SHP77 treated with DMSO at 0.1 percent for 48 hours (cell line): ENCODE measurements around the gene TGM2.

ENCODE experiments used
- DNase-seq: peaks from one replicate; lab custom pipeline; 2025; lab: John Stamatoyannopoulos, UW

Gene TGM2

DNA sequence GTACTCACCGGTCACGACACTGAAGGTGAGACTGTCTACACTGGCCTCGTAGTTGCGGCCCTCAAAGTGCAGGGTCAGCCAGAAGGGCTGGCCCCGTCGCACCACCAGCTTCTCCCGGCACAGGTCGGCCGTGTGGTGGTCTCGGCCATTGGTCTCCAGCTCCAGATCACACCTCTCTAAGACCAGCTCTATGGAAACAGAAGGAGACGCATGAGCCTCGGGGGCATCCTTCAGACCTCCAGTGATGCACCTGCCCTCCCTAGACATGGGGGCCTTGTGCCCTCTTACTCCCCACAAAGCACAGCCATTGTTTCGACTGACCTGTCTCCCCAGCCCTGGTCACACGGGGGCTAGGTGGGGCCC lies 3.7 kb downstream of the TGM2 start:
- no peak for DNase-seq

DNA sequence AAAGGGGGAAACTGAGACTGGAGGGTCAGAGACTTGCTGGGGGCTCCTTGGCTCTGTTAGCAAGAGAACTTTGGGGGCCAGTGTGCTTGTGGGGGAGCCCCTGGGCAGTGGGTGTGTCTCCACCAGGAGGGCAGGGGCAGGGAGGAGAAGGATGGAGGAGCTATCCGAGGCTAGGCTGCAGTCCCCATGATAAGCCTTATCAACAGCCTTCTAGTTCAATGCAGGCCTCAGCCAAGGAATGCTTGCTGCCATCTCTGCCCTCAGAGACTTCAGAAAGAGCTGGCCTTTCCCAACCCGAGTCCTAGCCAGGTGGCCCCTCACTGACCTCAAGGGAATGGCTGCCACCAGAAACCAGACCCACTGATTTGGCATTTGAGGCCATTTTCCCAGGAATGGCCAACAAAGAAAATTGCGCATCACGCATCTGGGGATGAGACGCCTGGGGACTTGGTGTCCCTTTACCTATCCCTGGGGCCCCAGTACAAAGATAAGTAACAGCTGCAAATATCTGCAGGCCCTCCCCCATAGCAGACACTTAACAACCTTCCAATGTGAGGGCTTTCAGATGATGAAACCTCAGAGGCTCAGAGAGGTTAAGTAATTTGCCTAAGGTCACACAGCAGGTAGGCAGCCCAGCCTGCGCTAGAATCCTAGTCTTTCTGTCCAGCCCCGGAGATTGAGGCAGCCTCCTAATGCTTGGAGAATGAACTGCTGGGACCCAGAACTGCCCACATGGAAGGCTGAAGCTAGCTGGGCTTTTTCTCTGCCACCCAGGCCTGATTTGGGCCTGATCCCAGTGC lies 4.9 kb downstream of the TGM2 start:
- no peak for DNase-seq

DNA sequence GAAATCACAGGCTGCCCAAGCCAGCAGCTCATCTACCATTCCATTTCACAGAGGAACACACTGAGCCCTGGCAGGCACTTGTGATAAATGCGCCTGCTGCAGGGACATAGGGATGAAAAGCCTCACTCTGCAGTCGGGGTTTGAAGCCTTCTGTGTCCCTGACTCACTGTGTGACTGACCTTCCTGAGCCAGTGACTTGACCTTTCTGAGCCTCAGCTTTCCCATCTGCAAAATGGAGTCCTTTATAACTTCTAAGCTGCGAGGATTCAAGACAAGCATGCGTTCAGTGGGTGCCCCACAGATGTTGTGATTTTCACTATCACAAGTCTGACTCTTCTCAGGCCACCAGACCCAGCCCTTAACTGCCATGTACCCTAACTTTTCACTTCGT lies 5.5 kb downstream of the TGM2 start:
- DNase-seq: no peak

DNA sequence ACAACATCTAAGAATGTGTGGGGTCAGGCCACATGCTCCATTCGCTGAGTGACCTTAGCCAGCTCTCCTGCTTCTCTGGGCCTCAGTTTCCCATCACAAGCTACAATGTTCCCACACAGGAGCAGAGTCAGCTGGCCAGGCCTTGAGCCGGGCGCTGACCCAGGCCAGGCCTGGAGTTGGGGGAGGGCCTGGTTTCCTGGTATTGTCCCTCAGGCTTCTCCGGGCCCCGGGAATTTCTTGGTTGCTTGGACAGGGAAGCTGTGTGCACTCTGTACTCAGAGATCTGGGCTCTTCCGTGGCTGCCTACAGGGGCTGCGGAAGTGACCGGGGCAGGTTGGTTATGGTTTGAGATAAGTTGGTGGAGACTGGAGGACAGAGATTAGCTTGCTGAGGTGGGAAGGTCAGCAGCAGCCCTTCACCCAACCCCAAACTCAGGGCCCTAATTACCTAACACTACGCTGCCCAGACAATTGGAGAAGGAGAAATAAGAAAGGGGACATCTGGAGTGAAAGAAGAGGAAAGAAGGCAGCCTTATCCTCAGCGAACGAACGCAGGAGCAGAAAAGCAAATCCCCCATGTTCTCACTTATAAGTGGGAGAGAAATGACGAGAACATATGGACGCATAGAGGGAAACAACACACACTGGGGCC lies 6.2 kb downstream of the TGM2 start:
- no peak for DNase-seq

DNA sequence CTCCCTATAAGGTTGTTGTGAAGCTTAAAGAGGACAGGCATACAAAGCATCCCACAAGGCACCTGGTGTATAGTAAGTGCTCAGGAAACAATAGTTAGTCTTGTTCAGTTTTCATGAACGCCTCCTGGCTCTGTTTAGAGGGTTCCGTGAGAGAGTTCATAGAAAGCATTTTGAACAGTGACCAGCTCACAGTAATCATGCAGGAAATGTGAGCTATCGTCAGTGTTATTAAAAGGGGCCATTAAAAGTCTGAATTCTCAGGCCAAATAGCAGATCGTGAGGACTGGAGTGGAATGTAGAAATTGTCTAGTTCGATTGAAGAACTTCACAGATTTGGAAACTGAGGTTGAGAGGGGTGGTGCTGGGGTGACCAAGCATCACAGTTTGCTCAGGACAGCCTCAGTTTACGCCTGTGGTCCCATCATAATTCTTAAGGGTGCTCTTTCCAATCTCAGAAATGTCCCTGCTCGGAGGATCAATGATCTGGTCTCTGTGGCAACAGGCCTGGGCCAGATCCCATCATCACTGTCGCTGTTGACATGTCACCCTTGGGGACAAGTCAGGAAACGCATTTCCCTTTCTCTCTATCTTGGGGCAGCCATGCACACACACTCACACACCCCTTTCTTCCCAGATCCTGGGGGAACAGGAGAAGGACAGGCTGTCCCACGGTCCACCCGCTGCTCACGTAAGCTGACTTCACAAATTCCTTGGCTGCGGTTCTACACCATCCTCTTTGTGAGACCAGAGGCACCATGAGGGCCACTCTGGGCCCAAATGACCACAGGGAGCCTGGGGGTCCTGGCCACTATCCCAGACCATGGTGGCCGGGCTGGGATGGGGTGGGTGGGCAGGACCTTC lies 7.2 kb downstream of the TGM2 start:
- DNase-seq: no peak

DNA sequence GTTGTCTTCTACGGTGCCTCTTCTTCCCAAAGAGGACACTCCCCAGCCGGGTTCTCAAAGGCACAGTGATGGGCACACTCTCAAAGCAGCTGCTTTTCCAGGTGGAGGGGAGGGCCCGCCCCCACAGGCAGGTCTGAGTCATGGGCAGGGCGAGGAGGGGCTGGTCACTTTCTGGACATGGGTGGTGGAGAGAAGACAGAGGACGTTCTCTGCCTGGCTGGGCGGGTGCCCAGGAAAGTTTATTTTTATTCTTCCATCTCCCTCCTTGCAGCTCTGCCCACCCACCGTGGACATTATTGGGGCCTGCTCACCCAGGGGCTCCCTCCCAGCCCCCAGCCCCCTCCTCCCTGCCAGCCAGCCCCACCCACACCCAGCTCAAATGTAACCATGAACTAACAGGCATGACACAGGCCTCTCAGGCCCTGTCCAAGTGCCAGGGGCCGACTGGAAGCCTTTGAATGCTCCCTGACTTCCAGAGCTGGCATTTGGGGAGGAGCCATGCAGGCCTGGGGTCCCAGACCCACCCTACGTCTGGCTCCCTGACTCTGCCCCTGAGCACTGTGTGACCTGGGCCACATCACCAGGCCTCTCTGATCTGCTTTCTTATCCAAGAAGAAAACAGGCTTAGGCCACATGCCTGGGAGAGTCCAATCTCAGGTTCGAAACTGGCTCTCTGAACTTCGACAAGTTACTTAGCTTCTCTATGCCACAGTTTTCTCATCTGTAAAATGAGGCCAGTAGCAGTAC lies 8.0 kb downstream of the TGM2 start:
- DNase-seq: no peak

DNA sequence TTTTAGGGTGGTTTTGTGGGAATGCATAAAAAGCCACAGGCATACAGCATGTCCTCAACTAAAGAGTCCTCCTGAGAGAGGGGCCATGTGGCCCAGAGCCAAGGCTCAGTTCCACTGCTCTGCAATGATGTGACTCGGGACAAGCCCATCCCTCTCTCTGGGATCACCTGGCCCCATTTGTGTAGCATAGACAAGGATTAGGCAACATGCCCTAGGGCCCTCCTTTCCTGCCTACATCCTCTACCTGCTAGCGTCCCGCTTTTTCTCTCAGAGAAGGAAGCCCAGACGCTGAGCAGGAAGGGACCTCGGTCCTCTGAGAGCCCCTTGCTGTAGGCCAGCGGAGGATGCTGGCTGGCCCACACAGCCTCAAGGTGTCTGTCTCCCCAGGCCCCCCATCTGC lies 8.8 kb downstream of the TGM2 start:
- no peak for DNase-seq

DNA sequence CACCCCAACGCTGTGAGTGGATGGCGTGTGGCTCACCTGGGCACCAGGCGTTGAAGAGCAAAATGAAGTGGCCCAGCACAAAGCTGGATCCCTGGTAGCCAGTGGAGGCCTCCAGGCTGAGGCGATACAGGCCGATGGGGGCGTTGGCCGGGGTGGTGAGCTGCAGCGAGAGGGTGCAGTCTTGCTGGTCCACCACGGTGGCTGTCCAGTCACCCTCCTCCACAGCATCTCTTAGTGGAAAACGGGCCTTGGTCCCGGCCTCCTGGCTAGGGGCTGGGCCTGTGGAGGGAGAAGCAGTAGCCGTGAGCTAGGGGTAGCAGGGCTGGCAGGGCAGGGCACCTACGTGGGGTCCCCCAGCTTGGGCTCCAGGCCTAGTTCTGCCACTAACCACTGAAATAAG lies 9.3 kb downstream of the TGM2 start:
- DNase-seq: no peak

DNA sequence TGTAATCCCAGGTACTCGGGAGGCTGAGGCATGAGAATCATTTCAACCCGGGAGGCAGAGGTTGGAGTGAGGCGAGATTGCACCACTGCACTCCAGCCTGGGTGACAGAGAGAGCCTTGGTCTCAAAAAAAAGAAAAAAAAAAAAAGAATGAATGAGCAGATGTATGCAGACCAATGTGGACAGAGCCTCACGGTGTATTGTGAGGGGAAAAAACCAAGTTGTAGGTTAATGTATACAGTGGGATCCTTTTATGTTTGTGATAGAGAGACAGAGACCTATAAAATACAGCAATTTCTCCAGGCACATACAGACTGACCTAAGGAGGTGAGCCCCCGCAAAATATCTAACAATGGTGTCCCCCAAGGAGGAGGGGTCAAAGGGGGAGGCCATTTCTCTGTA lies 11.7 kb downstream of the TGM2 start:
- no peak for DNase-seq

DNA sequence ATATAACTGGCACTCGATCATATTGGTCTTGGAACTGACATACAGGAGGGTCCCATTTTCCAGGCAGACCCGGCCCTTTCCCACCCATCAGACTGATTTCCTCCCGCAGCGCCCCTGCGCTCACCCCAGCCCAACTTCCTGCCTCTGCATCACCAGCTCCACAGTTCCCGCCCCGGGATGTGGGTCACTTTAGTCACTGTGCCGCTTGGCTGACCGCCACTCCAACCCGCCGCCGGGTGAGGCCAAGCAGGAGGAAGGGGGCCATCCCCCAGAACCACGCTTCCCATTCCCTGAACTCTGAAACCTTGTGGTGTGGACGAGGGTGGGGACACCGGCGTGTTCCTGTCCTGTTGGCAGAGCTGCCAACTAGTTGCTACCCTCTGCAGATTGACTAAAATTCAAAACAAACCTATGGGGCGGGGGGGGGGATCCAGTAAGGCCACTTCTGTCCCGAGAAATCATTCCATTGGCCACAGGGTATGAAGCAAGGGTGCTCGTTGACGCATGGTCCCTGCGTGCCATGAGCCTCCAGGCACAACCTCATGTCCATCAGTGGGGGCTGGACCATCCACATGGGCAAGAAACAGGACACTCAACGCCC lies 12.3 kb downstream of the TGM2 start:
- no peak for DNase-seq

DNA sequence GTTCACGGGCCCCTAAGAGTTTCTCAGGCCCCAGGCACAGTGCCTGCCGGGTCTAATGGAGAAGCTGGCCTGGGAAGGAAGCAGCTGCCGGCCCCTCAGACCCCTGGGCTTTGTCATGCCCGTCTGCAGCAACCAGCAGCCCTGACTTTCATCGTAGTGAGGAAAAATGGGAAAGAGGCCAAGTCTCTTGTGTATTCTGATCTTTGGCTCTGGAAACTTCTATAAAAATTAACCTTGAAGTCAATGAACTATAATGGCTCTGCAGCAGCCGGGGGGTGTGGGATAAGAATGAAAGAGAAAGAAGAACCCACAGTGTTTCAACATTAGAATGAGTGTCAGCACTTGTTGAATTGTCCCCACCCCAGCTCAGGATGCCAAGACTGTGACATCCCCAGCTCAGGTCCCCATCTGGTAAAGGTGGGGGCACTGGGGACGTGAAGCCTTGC lies 12.9 kb downstream of the TGM2 start:
- DNase-seq: no peak

DNA sequence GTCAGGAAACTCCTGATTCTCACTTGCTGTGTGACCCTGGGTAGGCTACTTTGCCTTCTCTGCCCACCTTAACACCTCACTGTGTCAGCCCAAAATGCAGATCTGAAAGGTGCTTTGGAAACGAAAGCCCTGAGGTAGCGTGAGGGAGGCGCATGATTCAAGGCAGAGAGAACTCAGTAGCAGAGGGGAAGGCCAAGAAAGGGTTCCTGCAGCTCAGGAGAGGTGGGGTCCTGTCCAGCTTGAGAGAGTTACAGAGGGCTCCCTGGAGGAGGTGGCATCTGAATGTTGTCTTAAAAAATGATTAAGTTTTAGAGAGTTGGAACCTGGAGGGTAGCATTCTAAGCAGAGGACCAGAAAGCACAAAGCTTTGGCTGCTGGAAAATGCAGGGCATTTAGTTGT lies 13.6 kb downstream of the TGM2 start:
- no peak for DNase-seq

DNA sequence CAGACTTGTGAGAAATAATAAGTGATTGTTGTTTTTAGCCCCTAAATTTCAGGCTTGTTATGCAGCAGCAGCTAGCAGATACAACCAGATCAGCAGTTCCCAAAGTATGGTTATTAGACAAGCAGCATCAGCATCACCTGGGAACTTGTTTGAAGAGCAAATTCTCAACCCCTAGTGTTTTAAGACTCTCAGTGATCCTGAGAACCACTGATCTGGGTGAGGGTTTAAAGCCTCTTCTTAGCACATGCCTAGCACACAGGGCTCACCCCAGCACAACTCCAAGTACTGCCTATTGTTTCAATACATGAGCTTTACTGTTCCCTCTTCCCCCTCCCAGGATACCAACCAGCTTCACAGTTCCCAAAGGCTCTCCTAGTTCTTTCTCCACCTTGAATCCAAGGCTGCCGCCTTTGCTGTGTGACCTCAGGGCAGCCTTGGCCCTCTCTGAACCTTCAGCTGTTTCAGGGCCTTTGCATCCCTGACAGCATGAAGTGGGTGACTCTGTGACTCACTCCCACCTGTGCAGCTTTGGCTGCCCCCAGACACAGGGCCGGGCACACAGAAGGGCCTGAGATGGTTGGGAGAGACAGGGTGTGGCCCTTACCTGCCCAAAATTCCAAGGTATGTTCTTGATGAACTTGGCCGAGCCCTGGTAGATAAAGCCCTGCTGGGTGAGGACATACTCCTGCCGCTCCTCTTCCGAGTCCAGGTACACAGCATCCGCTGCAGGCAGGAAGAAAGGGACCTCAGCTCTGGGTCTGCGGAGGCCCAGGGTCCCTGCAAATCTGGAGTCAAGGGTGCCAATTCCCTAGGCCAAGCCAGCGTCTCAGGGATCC lies 14.5 kb downstream of the TGM2 start:
- no peak for DNase-seq

DNA sequence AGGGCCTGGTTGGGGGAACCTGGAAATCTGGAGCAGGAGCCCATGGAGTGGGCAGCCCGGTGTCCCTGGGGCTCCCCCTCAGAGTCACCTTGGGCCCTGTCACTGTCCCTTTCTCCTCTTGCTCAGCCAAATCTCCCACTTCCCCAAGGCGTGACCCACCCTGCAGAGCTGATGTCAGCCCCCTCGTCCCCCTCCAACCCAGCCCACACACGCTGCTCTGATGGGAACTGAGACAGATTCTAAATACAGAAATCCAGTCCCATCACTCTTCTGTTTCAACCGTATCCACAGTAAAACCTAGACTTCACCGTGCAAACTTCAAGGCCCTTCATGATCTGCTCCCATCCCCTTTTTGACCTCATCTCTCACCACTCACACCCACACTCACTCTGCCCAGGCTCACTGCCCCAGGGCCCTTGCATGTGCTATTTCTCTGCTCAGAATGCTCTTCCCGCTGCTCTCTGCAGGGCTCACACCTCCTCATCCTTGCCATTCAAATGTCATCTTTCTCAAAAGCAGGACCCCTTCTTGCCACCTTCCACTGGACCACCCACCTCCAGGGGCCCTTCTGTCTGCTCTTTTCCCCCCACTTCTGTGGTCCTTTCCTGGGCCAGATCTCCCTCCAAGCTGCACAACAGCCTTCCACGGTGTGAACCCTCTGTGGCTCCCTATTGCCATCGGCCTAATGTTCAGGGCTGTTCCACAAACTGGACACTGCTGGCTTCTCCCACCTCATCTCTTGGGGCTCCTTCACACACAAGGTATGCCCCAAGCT lies 16.6 kb downstream of the TGM2 start:
- no peak for DNase-seq

DNA sequence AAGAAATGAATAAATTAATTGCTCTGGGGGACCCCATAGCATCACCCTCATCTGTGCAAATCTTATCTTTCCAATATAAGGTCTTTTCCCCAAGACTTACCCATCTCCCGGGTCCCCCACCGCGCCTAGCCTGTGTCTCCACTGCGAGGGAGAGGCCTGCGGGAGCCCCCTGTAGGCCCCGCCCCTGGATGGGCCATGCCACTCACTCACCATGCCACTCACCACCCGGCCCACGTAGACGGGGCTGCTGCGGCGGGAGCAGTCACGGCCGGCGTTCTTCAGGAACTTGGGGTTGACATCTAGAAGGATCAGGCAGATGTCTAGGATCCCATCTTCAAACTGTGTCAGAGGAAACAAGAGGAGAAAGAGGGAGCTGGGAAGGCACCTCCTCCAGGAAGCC lies 17.3 kb downstream of the TGM2 start:
- no peak for DNase-seq

DNA sequence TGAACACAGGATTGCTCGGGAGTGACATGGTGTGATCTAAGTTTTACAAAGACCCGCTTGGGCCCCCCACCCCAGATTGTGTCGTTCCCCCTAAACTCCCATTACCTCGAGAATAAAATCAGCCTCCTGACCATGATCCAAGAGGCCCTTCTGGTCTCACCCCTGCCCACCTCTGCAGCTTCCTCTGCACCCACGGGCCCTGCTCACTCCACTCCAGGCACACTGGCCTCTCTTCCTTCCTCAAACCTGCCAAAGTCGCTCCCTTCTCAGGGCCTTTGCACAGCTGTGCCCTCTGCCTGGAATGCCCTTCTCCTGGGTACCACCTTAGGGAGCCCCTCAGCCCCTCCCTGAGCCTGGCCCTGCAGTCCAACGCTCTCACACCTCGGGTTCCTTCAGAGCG lies 17.9 kb downstream of the TGM2 start:
- DNase-seq: no peak

DNA sequence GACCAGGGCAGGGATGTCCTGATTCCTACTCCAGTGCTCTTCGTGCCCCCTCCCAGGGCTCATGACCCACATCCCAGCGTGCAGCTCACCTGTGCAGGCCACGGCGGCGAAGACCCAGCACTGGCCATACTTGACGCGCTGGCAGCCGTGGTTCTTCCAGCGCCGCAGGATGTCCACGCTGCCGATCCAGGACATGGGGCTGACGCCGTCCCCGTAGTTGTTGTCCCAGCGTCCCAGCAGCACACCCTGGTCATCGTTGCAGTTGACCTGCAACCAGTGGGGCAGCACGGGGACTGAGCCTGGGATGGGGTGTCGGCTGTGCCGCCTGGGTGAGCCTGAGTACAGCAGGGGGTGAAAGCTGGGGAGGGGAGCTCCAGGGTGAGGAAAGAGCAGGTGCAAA lies 18.4 kb downstream of the TGM2 start:
- DNase-seq: no peak

DNA sequence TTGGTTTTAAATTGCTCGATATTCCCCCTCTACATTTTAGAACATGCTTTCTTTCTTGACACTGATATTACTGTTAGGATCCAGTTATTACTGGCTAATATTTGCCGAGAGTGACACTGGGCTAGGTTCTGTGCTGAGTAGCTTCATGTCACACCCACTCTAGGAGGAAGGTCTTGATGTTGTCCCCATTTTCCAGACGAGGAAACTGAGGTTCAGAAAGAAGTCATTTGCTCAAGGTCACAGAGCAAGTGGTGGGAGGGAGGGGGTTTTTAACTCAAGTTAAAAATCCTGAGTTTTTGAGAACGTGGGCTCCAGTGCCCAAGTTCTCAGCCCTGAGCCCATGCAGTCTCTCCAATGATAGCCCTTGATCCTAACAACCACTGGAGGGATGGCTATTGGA lies 18.9 kb downstream of the TGM2 start:
- no peak for DNase-seq

DNA sequence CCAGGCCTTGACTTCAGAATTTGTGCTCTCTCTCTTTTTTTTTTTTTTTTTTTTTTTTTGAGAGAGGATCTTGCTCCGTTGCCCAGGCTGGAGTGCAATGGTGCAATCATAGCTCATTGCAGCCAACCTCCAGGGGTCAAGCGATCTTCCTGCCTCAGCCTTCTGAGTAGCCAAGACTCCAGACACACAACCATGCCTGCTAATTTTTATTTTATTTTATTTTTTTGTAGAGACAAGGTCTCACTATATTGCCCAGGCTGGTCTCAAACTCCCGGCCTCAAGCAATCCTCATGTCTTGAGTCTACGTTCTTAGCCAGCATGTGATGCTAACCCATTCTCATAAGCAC lies 19.4 kb downstream of the TGM2 start:
- no peak for DNase-seq
